HepG2 (cell line): ENCODE data around the gene SHC1. TPM values are rescaled to one million over a fixed set of nuclear protein-coding genes. Genes with fewer than 3 reads are reported as not detected.

Experiments
- FOXA1 ChIP-seq, 2 experiments: fragments of 450-650 bp in 1 of 2; sonication (generic) in 1 of 2; formaldehyde crosslinking in 1 of 2; IDR thresholded peaks; 2 replicates each; pipeline versions ENCODE4 v1.4.0 to v1.6.1; 2016 to 2020; ENCODE audit warnings: missing genetic modification reagents in 1 of 2
- MTF2 ChIP-seq: sonication (generic); formaldehyde crosslinking; IDR thresholded peaks from 2 replicates; pipeline ENCODE4 v1.5.0; 2020; ENCODE audit warnings: missing genetic modification reagents, borderline replicate concordance
- POLR2G ChIP-seq: fragments of 200-400 bp; formaldehyde crosslinking; IDR thresholded peaks from 2 replicates; pipeline ENCODE4 v1.6.1; 2018; ENCODE audit warnings: mild to moderate bottlenecking, low read depth, low read length, moderate library complexity
- RAD51 ChIP-seq: fragments of 450-650 bp; IDR thresholded peaks from 2 replicates; pipeline ENCODE4 v1.6.1; 2016; ENCODE audit warnings: borderline replicate concordance
- RBAK ChIP-seq: sonication (generic); formaldehyde crosslinking; IDR thresholded peaks from 2 replicates; pipeline ENCODE4 v1.5.1; 2020; ENCODE audit warnings: mild to moderate bottlenecking, missing genetic modification reagents
- RERE ChIP-seq: IDR thresholded peaks from 2 replicates; pipeline ENCODE4 v1.6.1; 2016; ENCODE audit warnings: low read depth, missing genetic modification reagents, missing compliant biosample characterization
- SP1 ChIP-seq, 2 experiments: fragments of 450-650 bp in 1 of 2; sonication (generic) in 1 of 2; formaldehyde crosslinking in 1 of 2; IDR thresholded peaks; 2 replicates each; pipeline versions ENCODE4 v1.4.0 to v1.6.1; 2016 to 2020; ENCODE audit warnings: missing genetic modification reagents in 1 of 2
- THYN1 ChIP-seq: sonication (generic); formaldehyde crosslinking; IDR thresholded peaks from 2 replicates; pipeline ENCODE4 v1.8.1; 2023; ENCODE audit warnings: low read depth, mild to moderate bottlenecking, moderate library complexity, missing genetic modification reagents, borderline replicate concordance
- WIZ ChIP-seq: sonication (generic); formaldehyde crosslinking; IDR thresholded peaks from 2 replicates; pipeline ENCODE4 v1.5.1; 2020; ENCODE audit warnings: mild to moderate bottlenecking, missing genetic modification reagents
- ZBTB26 ChIP-seq: IDR thresholded peaks from 2 replicates; pipeline ENCODE4 v1.6.1; 2016; ENCODE audit warnings: missing compliant biosample characterization, missing genetic modification reagents, borderline replicate concordance
- ZBTB37 ChIP-seq: sonication (generic); formaldehyde crosslinking; IDR thresholded peaks from 2 replicates; pipeline ENCODE4 v1.4.0; 2020; ENCODE audit warnings: mild to moderate bottlenecking, missing genetic modification reagents
- ZNF512 ChIP-seq: sonication (generic); formaldehyde crosslinking; IDR thresholded peaks from 2 replicates; pipeline ENCODE4 v1.4.0; 2020; ENCODE audit warnings: mild to moderate bottlenecking, missing genetic modification reagents
- ZNF687 ChIP-seq: sonication (generic); formaldehyde crosslinking; IDR thresholded peaks from 2 replicates; pipeline ENCODE4 v1.5.1; 2020; ENCODE audit warnings: mild to moderate bottlenecking, missing genetic modification reagents, moderate library complexity
- ZNF891 ChIP-seq: sonication (generic); formaldehyde crosslinking; IDR thresholded peaks from 2 replicates; pipeline ENCODE4 v1.5.0; 2020; ENCODE audit warnings: mild to moderate bottlenecking, missing genetic modification reagents
- polyA plus RNA-seq, 8 experiments: library from polyadenylated mRNA; depleted of rRNA in 3 of 8; stranded (reverse) in 7 of 8; unstranded in 1 of 8; fragments of >200 nt; fragmentation: Illumina TruSeq in 4 of 8; extraction: Trizol in 4 of 8; gene quantifications; 2 replicates each; pipeline versions ENCODE4 v1.2.1 to v1.2.3, GENCODE V29; 2011 to 2016; ENCODE audit warnings: low read depth in 4 of 8, missing spikeins in 1 of 8, mixed read lengths in 1 of 8; ENCODE audit not compliant: insufficient read depth in 1 of 8
- total RNA-seq, 5 experiments: library from RNA; depleted of rRNA; stranded (reverse); fragments of >200 nt; fragmentation: Illumina TruSeq; extraction: Trizol; gene quantifications; 2 replicates each; pipeline ENCODE4 v1.2.3, GENCODE V29; 2016; ENCODE audit warnings: low read depth in 1 of 5

SHC1 gene
- total and polyA plus RNA-seq, 2 of the 13 experiments (the other 11 are each of a cell fraction or from before 2014, with no cell fraction given) = 52.0 to 137 TPM

GRCh38 chr1:154973344-154974101 lies 3.0 kb upstream of the SHC1 start (continued):
- no peak for TF ChIP-seq ZNF687 (CRISPR knock-in tag)
- TF ChIP-seq FOXA1 (IDR thresholded peaks at IDR 0.05) = no peak
- TF ChIP-seq FOXA1 (CRISPR knock-in tag; IDR thresholded peaks at IDR 0.05) = no peak
- TF ChIP-seq RBAK = no peak
- TF ChIP-seq RAD51 = no peak
- TF ChIP-seq ZBTB37 (CRISPR knock-in tag) = no peak
- TF ChIP-seq POLR2G = peak; percentile 85
- no peak for TF ChIP-seq RERE (CRISPR knock-in tag)
- no peak for TF ChIP-seq SP1 (IDR thresholded peaks at IDR 0.05)
- TF ChIP-seq SP1 (CRISPR knock-in tag; IDR thresholded peaks at IDR 0.05) = peak; percentile 72
- no peak for TF ChIP-seq MTF2
- TF ChIP-seq ZNF512 (CRISPR knock-in tag) = no peak
- no peak for TF ChIP-seq THYN1
- TF ChIP-seq ZNF891 = no peak
- no peak for TF ChIP-seq ZBTB26 (CRISPR knock-in tag)
- TF ChIP-seq WIZ (CRISPR knock-in tag) = no peak
